DMS153 treated with DMSO at 0.1 percent for 48 hours (cell line): ENCODE measurements around the gene GRID2.
"Not testable (repeated sequence)": the region's sequence is repeated elsewhere in the genome, so short reads cannot be mapped to it uniquely, and the experiment has no call there.

ENCODE experiments used
- DNase-seq: peaks from one replicate; lab custom pipeline; 2025; ENCODE audit not compliant: unreplicated experiment; lab: John Stamatoyannopoulos, UW

GRID2 gene

DNA sequence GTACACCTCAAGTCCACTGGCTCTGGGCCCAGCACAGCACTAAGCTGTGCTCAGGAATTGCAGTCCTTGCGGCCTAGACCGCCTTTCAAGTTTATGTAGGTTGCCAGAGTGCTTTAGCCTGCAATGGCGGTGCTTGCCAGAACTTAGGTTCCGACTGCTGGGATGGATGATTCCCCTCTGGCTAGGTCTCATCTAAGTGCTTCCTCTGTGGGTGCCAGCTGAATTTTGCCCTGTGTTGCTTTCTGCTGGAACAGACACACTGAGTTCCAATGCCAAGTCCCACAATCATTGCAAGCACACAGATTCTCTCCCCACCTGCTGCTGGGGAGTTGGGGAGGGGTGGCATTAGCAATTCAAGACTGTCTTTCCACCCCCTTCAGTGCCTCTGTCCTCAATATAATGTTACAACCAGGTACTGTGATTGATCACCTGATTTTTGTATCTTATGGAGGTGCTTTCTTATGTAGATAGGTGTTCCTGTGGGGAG lies 129.5 kb downstream of the GRID2 start:
- no peak for DNase-seq

DNA sequence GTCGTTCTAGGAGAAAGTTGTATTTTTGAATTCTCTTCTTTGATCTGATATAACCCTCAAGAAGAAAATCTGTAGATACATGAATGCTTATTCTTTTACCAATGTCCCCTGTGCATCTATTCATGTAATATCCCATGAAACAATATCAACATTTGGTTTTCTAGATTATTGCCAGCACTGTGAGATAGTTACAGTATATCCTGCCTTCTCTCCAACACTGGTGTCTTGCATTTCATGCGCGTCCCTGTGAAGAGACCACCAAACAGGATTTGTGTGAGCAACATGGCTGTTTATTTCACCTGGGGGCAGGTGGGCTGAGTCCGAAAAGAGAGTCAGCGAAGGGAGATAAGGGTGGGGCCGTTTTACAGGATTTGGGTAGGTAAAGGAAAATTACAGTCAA lies 135.0 kb downstream of the GRID2 start:
- not testable (repeated sequence) for DNase-seq

- DNase-seq: not testable (repeated sequence)
These were observed 138.4 kb downstream of the GRID2 start for GRCh38 chr4:92442131-92442530.

DNA sequence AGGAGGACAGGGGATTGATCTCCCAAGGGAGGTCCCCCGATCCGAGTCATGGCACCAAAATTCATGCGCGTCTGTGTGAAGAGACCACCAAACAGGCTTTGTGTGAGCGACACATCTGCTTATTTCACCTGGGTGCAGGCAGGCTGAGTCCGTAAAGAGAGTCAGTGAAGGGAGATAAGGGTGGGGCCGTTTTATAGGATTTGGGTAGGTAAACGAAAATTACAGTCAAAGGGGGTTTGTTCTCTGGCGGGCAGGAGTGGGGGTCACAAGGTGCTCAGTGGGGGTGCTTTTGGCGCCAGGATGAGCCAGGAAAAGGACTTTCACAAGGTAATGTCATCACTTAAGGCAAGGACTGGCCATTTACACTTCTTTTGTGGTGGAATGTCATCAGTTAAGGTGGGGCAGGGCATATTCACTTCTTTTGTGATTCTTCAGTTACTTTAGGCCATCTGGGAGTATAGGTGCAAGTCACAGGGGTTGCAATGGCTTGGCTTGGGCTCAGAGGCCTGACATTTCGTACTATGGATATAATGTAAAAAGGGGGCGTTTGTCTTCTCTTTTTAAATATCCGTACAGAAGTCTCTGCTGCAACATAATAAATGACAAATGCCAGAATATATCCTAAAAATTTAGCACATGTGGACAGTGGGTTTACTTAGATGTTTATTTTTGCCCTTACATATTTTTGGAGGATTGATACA lies 140.5 kb downstream of the GRID2 start:
- not testable (repeated sequence) for DNase-seq

DNA sequence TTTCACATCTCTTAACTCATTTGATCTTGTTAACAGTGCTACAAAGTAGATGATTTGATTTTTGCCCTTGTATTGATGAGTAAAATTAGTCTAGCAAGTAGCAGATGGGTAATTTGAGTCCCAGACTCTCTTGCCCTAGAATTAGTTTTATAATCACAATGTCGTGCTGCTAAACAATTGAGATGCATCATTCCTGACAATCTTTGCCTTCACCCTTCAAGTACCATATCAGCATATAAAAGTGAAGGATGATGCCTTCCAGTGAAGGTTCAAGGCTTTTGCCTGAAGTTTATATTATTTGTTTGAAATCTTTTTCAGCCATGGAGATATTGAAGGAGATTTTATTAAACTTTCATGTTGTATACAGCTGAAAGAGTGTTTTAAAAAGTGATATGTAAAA lies 141.4 kb downstream of the GRID2 start:
- no peak for DNase-seq

- no peak for DNase-seq
These were observed 143.6 kb downstream of the GRID2 start for GRCh38 chr4:92447255-92447905.

GRCh38 chr4:92448176-92448575 lies 144.4 kb downstream of the GRID2 start:
- DNase-seq: not testable (repeated sequence)

DNA sequence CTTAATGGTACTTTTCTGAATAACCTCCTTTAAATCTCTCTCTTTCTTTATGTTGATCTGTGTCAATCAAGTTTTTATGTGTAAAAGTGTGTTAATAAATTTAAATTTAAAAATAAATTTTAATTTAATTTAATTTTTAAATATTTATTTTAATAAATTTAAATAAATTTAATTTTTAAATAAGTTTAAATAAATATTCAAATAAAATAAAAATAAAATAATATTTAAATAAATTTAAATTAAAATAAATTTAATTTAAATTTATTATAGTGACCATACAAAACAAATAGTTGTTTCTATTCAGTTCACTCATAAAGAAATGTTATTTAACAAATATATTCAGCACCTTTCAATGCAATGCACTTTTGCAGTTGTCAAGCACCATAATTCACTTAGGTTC lies 146.9 kb downstream of the GRID2 start:
- no peak for DNase-seq

DNA sequence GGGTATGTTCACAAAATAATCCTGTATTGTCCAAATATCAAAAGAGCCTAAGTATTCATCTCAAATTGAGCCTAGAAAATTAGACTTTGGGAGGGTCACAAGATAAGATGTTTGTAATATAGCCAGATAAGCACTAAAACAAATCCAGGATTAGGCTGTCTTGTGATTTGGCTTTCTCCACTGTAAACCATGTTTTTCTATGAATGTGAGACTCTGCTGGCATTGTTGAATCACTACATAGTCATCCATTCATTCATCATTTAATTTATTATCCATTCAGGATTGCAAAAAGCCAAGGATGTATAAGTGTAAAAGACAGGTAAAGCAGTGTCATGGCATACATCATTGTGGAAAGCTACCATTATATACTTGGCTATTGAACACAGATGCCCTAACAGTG lies 148.0 kb downstream of the GRID2 start:
- DNase-seq: no peak

GRCh38 chr4:92452383-92452782 lies 148.6 kb downstream of the GRID2 start:
- not testable (repeated sequence) for DNase-seq

- DNase-seq: no peak
These were observed 151.6 kb downstream of the GRID2 start for GRCh38 chr4:92455329-92455839.

DNA sequence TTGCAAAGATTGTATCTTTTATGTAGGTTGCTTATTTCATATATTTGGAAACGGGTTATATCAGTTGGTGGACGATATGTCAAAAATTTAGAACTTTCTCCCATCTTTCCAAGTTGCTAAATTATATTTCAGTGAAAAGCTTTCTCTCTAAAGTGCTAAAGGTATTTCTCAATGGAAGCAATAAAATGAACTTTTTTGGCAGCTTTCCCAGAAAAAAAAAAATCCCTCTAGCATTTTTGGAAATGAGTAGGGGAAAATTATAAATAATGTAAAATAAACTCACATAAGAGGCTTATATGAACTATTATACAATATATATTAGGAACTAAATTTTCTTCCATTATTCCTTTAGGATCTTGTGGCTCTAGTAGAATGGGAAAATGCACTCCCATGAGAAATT lies 152.2 kb downstream of the GRID2 start:
- no peak for DNase-seq

- no peak for DNase-seq
These were observed 158.0 kb downstream of the GRID2 start for GRCh38 chr4:92461732-92462131.

- DNase-seq: no peak
These were observed 173.5 kb downstream of the GRID2 start for GRCh38 chr4:92477298-92477697.

GRCh38 chr4:92483341-92483740 lies 179.6 kb downstream of the GRID2 start:
- DNase-seq: no peak

DNA sequence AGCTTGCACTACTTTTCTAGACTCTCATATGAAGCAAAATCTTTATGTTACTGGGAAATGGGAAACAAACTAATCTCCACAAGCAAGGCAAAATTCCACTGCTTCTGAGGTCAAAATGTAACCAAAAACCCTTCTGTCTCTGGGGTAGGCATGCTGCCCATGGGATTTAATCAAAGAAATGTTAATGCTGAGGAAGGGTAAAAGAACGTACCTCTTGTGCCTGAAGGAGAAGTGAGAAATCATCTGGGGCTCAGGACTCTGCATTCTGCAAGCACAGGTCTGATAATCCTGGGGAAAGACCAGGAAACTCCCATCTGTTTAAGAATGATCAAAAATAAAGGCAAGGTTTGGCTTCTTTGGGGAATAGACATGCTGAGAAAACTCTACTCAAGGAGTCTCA lies 184.7 kb downstream of the GRID2 start:
- no peak for DNase-seq

DNA sequence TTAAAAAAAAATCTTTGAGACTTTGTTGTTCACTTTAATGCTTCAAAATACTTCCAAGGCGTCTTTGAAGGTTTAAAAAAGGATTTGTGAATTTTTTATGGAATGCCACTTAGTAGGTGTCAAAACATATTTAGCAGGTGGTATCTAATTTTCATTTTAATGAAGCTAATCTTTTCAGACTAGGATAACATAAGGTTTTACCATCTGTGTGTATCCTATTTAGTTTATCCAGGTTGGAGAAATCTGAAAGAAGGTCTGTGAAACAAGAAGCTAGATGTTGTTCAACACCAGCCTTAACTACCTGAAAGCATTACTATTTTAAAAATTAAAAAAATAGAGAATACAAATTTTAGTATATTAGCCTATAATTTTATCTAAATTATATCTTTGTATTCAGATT lies 193.4 kb downstream of the GRID2 start:
- DNase-seq: no peak

DNA sequence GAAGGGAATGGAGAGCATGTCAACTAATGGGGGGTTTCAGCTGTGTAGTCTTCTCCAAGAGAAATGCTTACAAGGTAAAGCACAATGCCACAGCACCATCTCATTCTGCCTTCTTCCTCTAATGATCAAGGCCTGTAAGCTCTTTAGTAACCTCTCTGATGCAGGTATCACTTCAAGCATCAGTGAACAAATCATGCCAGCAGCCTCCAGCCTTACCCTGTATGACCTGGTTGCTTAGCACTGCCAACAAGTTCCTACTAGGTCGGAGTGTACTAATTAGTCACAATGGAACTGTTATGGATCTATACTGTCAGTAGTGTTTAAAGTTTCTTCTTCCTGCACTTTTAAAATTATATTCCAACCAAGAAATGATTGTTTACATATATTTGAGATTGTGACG lies 197.7 kb downstream of the GRID2 start:
- DNase-seq: no peak

DNA sequence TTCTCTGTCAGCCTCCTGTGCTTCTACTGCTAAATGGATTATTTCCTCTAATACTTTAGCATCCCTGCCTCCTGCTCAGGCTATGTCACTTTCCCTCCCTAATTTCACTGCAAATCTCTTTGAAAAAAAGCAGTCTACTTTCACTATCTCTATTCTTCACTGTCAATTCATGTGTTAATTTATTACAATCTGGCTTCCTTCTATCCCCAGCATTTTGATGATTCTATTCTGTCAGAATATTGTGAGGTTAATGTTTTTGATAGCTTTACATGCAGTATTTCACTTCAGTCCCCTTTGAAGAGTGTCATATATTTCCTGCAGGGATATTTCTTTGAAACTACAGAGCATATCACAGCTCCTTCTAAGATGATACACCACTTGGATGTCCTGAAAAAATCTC lies 203.2 kb downstream of the GRID2 start:
- no peak for DNase-seq

DNA sequence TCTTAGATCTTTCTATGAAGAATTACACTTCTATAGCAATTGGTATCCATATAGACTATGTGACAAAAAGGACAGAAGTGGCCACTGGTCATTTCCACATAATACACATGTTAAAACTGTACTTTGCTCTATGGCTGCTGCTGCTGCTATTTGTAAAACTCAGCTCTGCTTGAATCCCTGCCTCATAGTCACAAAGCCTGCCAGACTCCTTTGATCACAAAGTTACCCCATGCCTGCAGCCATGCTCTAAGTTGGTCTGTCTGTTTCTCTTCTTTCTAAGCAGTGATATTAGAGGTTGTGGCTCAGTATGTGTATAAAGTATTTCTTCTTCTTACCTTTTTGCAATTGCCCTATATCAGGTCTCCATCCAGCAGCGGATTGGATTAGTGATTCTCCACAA lies 210.9 kb downstream of the GRID2 start:
- no peak for DNase-seq

GRCh38 chr4:92516450-92516849 lies 212.7 kb downstream of the GRID2 start:
- DNase-seq: no peak

DNA sequence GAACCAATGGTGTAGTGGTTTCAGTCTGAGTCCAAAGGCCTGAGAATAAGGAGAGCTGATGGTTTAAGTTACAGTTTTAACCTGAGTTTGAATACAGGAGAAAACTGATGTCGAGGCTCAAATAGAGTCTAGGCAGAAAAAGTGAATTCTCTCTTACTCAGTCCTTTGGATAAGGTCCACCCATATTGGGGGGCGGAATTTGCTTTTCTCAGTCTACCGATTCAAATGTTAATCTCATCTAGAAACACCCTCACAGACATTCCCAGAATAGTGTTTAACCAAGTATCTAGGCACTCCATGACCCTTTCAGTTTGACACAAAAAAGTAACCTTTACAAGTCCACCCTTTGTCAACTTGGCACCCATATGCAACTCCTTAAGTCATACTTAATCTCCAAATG lies 216.0 kb downstream of the GRID2 start:
- no peak for DNase-seq
